Activated T-cell treated with anti-CD3 and anti-CD28 coated beads for 4 hours (primary cell): Measurements from ENCODE around the gene GALNT2.

Source experiments
- DNase-seq: peaks from one replicate; pipeline ENCODE4 v3.0.0-alpha.2; 2020

GALNT2 gene

DNA sequence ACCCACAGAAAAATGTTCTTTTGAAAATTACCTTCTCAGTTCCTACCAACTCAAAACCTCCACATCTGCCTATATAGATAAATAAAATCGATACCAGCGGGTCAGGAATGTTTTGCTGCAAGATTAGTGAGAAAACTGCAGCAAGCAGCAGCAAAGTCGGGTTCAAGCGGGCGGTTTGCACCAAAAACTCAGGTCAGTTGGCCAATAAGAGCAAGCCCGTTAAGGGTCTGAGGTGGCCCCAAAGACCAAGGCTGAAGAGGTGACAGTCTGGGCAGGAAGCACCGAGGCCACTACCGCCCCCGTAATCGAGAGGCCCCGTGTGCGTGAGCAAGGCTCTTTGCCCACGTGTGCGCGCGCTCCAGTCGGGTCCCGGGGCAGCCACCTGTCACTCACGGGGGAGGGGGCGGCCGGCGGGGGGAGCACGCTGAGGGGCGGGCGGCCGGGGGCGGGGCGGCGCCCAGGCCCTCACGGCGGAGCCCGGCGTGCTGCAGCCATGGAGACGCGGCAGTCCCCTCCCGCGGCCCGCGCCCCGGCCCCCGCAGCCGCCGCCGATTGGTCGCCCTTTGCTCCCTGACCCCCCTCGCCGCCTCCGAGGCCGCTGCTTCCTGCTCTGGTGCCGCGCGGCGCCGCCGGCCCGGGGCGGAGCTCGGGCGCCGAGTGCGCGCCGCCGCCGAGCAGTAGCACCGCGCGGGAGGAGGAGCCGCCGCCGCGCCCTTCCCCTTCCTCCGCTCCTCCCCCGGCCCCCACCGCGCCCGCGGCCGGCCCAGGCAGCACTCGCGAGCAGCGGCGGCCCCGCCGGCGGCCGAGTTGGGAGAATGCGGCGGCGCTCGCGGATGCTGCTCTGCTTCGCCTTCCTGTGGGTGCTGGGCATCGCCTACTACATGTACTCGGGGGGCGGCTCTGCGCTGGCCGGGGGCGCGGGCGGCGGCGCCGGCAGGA, at the start of gene GALNT2:
GALNT2 (plus strand) TSS at position 773 of the 939 bp plus-strand sequence; CDS start at position 816, 43 bp downstream.
- DNase-seq: peak; percentile 78

DNA sequence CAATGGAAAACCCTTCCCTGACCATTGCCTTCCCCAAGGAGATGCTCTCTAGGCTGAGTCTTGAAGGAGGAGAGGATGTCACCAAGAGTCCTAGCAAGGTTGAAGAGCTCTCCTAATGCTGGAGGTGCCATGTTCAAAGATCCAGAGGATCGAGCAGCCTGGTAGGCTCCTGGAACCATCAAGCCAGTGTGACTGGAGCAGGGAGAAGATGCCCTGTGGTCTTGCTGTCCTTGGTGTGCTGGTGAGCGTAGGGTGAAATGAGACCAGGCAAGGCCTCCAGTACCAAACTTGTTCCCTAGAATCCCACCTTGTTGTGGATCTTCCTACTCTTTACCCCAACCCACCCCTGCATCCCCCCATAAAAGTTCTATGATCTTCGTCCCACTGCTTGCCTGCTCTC, 46.6 kb upstream of the GALNT2 start:
- DNase-seq: no peak

DNA sequence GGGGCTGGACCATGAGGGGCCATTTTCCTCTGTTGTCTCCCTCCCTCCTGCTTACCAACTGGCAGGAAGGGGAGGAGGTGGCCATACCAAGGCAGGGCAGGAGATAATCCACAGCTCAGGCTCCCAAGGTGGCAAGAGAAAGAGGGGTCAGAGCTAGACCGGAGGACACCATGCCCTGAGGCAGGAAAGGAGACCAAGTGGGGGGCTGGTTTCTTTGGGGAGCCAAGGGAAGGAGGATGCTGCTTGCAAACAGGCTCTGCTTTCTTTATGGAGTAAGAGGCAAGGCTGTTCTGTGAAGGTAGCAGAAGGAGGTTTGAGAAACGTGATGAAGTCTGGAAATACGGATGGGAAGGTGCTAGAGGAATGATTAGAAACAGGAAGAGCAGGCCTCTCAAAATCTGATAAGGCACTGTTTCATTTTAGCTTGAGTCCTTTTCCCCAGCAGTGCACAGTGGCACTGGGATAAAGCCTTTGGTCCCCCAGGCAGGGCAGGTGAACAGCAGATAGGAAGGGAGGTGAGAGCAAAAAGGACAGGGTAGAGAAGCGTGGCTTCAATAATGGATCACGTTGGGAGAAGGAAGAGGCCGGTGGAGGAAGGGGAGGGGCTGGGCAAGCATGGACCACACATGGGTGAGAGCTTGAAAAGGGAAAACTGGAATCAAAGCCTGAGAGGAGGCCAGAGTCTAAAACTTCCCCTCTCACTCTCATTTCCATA, 44.2 kb upstream of the GALNT2 start:
- no peak for DNase-seq

DNA sequence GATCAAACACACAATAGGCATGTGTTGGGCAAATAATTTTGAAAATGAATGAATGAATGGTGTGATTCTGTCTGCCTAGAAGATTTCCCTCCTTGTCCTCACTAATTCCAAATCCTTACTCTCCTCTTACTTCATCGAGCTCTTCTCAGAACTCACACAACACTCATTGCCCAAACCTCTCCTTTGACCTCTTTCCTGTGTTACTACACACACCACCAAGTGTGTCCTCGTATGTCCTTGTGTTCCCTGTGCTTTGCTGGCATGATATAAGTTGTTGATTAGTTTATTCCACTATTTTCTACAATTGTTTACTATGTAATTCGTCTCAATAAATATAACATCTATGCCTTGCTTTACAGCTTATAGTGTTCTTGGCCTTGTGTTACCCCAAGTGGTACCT, 41.4 kb upstream of the GALNT2 start:
- DNase-seq: no peak

DNA sequence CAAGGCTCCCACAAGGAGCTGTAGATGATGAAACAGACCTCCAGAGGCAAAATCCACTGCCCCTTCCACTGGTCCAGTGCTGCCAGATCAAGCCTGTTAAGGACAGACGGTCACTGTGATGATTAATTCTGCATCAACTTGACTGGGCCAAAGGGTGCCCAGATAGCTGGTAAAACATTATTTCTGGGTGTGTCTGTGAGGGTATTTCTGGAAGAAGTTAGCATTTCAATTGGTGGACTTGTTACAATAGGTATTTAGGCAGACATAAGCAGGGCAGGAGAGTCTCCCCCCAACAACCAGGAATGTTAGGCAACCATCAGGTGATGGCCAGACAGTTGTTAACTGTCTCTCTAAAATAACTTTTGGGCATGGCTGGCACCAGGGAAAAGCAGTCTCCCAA, 40.9 kb upstream of the GALNT2 start:
- no peak for DNase-seq

DNA sequence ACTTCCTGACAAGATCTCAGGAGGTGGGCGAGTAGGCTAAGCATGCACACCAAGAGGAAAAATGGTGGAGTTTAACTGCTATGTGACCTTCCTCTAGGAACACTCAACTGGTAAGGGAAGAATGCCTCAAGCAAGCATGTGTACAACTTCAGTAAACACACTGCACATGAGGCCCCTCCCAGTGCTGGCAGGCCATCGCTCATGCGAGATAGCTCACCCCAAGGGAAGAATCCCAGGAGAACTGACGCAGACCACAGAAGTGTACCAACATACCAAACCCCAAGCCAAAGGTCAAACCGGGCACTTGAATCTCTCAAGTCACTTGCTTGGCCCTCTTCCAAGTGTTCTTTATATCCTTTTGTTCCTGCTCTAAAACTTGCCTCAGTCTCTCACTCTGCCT, 40.5 kb upstream of the GALNT2 start:
- DNase-seq: no peak

DNA sequence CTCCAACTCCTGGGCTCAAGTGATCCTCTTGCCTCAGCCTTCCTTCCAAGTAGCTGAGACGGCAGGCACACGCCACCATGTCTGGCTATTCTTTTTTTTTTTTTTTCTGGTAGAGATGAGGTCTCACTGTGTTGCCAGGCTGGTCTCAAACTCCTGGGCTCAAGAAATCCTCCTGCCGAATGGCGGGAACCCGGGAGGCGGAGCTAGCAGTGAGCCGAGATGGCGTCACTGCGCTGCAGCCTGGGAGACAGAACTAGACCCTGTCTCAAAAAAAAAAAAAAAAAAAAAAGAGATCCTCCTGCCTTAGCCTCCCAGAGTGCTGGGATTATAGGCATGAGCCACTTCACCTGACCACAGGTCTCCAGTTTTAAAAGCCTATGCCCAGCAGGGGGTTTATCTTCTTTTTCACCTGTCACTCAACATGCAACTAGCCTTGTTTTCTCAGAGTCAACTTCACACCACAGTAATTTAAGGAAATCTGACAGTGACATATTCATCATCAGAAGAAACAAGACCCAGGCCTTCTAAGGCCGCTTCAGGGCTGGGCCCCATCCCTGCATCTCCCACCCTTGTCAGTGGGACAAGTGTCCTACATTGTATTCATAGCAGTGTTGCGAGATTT, 38.3 kb upstream of the GALNT2 start:
- DNase-seq: no peak

DNA sequence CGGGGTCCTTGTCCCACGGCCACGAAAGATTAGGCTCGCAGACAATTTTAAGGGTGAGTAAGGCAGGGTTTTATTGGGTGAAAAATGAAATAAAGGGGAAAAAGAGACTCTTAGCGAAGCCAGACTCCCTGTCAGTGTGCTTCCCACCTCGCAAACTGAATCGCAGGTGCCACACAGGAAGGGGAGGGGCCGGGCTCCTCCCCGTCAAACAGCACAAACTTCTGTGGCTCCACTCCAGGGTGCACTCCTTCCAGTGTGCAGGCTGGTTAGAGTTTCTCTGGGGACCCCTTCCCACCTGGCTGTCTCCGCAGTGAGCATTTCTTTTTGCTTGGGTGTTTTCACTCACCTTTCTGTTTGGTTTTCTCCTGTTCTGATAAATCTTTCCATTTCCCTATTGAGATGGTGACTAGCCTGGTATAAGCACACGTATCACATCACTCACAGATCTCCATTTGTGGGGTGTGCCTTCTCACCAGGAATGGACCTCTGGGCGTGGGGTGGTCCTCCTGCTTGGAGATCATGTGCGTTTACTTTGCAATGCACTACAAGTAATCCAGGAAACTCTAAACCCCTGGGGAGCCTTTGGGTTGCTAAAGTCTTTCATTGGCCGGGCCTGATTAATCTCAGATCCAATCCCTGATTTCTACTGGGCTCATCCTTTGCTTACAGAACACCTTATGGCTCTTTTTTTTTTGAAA, 37.6 kb upstream of the GALNT2 start:
- no peak for DNase-seq

DNA sequence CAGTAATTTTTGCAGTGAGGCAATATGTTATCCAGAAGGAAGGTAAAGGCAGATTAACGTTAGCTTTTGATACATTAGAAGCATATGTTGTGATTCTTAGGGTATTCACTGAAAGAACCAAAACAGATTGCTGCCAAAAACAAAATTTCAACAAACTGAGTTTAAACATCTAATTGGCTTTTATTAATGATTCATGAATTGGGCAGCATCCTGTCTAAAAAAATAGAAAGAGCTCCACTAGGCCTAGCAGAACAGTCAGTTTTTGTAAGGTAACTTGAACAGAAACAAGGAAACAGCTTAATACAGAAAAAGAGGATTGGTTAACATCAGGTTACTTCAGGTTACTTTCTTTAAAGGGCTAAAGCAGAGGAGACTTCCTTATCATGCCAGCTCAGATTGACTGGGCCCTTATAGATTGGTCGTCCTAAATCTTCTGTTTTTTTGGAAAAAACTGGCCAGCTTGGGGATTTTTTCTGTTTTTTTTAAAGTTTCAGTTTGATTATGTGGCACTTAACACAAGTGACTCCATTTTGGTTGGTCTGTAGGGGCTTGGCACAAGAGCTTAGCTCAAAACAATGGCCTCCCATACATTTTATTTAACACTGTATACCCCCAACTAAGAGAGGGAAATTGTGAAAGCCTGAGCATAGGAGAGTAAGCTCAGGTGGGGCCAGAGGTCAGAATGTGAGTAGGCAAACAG, 36.8 kb upstream of the GALNT2 start:
- DNase-seq: no peak

DNA sequence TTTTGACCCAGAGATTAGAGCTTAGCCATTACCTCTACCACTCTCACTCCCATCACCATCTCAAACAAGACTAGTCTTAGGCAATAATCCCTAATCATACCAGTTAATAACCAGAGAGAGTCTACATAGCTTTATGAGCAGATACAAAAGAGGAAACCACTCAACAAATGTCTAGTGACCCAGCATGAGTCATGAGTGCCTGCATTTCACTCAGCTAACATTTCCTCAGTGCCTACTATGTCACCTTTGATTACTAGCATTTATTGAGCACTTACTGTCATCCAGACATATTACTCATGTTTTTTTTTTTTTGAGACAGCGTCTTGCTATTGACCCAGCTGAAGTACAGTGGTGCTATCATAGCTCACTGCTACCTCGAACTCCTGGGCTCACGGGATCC, 35.9 kb upstream of the GALNT2 start:
- no peak for DNase-seq

DNA sequence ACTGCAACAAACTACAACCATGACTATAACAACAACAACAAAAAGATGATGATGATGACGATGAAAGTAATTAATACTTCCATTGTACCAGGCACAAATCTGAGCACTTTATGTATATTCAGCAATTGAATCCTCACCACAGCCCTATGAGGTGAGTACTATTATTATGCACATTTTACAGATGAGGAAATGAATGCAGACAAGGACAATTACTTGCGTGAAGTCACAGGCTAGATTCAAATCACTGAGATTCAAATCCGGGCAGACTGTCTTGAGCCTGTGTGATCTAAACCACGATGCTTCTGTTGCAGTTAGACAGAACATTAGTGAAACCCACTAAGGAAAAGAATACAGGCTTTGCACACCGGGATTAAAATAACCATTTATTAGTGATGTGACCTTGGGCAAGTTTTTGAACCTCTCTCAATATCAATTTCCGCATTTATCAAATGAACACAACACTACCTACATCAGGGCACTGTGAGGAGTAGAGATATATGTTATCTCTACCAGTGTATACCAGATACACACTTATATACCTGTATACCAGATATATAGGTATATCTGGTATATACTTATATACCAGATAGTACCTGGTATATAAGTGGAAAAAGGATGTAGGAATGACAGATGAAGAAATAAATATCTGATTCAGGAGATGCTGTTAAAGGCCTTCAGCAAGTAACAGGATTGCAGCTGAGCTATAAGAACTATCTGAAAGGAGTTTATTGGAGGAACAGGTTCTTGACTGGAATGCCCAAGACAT, 34.3 kb upstream of the GALNT2 start:
- no peak for DNase-seq

DNA sequence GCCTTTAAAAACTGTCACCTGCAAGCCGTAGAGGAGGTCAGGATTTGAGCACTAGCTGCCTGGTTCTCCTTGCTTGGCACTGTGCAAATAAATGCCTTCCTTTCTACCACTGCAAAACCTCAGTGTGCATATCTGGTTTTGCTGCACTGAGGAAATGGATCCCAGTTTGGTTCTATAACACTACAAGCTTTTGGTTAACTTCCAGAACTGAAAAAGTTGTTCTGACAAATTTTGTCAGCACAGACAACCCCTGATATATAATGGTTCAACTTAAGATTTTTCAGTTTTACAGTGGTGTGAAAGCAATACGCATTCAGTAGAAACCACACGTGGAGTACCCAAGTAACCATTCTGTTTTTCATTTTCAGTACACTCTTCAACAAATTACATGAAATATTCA, 29.8 kb upstream of the GALNT2 start:
- DNase-seq: no peak

DNA sequence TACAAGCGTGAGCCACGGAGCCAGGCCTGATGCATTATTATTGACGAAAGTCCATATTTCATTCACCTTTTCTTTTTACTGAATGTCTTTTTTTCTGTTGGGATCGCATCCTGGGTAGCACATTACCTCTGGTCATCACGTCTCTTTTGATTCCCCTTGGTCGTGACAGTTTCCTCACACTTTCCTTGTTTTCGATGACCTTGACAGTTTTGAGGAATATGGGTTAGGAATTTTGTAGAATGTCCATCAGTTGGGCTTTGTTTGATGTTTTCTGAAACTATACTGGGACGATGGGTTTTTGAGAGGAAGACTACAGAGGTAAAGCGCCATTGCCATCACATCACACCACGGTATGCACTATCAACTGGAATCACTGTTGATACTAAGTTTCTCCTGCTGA, 26.6 kb upstream of the GALNT2 start:
- DNase-seq: no peak

DNA sequence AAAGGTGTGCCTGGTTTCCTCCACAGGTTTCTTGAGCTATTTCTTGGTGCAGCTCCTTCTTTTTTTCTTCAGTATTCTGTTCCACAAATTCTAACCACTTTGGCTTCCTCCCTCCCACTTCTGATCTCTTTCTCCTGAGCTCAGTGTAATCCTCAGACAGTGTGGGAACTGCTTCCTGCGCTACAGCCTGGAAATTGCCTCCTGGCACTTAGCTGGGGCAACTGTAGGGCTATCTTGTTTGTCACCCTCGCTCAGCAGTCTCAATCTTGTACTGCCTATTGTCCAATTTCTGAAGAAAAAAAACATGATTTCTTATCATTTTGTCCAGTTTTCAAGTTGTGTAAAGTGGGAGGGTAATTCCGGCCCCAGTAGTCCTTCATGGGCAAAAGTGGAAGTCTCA, 24.0 kb upstream of the GALNT2 start:
- no peak for DNase-seq

DNA sequence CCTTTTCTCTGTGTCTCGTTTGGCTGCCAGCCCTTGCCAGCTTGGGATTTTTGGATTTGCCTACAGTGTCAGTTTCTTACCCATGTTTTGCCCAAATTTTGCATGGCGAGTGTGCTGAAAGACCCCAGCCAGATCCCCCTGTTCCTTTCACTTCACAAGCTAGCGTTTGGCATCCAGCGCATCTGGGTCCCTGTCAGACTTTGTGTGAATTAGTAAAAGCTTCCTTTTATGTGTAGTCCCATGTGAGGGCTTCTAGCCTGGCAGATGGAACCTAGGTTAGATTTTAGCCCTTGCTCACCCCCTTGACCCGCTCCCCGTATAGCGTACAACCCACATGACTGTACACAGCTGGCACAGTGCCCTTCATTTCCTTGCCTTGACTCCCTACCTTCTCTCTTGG, 22.3 kb upstream of the GALNT2 start:
- no peak for DNase-seq

DNA sequence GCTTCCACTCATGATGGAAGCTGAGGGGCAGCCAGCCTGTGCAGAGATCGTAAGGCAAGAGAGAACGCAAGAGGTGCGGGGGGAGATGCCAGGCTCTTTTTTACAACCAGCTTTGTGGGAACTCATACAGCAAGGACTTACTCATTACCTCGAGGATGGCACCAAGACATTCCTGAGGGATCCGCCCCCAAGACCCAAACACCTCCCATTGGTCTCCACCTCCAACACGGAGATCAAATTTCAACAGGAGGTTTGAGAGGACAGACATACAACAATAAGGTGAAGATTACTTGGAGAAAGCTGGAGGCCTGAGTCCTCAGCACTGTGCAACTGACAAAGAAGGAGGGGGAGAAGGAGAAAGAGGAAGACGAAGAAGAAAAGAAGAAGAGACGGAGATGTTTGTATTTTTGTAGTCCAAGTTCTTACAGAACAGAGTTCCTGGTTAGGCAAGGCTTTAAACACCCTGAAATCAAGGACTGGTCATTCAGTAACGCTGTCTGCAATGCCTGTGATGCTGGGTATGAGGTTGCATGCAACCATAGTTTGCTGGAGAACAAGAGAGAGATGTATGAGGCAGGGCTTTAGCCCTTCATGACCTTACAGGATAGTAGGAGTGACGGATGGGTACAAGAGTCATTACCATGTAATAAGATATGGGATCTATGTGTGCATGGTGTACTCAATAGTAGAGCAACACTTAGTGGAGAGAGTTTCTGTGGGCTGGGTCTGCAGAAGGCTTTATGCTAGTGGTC, 19.7 kb upstream of the GALNT2 start:
- no peak for DNase-seq

DNA sequence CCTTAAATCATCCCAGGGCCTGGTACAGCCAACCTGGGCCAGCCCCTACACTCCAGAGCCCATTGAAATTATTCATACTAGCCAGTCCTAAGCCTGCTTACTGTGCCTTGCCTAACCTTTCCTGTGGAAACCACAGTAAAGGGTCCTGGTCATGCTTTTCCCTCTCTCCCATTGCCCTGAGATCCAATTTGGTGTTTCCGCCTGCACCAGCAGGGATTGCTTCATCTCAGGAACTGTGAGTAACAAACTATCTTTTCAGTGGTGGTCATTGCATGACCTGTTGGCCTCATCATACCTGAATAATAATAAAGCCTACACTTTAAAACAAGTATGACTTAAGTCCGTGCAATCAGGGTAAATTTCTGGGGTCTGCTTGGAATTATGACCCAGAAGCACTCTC, 18.7 kb upstream of the GALNT2 start:
- no peak for DNase-seq

DNA sequence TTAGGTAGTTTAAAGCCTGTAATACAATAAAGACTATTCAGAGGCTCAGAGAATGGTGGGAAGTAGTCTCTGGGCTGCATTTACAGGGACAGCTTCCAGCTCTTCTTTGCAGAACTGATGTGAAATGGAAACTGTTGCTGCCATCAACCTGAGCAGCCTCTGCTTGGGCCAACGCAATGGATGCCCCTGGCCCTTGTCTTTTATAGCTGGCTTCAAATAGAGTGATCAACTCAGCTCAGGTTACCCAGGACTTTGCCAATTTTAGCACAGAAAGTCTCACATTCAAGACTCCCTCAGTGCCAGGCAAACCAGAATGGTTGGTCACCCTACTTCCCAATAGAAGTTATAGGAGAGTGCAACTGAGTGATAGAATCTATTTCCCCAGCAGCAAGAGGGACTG, 18.1 kb upstream of the GALNT2 start:
- no peak for DNase-seq

DNA sequence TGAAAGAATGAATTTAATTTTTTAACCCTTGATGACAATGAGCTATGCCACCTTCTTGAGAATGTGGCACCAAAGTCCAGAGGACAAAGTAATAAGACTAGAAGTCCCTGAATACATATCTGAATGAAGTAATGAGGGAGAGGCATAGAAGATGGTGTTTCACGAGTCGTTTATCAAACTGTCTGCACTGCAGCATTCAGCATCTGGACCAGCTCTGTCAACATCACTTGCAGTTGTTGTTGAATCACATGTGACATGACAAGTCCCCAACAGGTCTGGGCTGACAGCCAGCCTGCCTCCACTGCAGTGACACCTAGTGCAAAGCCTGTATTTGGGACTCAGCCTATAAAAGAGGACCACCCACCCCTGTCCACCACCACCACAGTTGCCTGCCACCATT, 17.3 kb upstream of the GALNT2 start:
- no peak for DNase-seq

DNA sequence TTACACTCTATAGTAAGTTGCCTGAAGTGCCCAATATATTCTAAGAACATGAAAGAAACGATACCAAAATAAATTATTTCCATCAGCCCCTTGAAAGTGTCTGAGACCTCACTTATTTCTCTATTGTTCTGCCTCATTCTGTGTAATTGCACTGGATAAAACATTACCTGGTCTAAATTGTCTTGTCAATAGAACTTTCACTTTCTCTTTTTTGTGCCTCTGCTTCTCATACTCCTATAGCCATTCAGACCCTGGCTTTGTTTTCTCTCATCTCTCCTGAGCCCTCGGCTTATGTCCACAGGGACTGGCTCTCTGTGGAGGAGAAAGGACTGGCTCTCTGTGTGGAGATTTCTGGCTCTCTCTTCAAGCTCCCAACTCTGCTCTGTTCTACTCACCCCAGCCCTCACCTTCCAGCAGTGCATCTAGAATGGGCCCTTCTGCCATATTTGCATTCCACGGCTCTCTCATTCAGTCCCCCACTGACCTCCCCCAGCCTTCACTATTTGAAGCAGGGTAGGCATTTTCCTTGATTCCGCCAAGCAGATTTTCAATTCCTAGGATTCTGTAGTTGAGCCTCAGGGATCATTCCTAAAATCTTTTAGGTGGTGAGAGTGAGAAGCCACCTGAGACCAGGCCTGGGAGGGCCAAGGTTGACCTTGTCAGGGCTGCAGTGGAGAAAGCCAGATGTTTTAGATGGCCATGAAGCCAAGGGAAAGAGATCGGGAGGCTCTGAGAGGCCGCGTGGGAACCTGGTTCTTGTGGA, 15.9 kb upstream of the GALNT2 start:
- no peak for DNase-seq
